GM10266 (cell line): ENCODE measurements around the gene SYT7.

ENCODE experiments used
- DNase-seq: peaks from one replicate; pipeline ENCODE4 v3.0.0; 2012; ENCODE audit errors: extremely low spot score
- TF ChIP-seq, protein P1 (sequence below): IDR thresholded peaks from 2 replicates; pipeline ENCODE4 v1.5.1; 2012; ENCODE audit warnings: mild to moderate bottlenecking, low read depth; ENCODE audit not compliant: control insufficient read depth, insufficient read depth; ENCODE audit errors: missing control alignments

The SYT7 gene

GRCh38 chr11:61574611-61575010, 6.3 kb downstream of the SYT7 start:
- no peak for DNase-seq
- TF ChIP-seq, protein P1, sequence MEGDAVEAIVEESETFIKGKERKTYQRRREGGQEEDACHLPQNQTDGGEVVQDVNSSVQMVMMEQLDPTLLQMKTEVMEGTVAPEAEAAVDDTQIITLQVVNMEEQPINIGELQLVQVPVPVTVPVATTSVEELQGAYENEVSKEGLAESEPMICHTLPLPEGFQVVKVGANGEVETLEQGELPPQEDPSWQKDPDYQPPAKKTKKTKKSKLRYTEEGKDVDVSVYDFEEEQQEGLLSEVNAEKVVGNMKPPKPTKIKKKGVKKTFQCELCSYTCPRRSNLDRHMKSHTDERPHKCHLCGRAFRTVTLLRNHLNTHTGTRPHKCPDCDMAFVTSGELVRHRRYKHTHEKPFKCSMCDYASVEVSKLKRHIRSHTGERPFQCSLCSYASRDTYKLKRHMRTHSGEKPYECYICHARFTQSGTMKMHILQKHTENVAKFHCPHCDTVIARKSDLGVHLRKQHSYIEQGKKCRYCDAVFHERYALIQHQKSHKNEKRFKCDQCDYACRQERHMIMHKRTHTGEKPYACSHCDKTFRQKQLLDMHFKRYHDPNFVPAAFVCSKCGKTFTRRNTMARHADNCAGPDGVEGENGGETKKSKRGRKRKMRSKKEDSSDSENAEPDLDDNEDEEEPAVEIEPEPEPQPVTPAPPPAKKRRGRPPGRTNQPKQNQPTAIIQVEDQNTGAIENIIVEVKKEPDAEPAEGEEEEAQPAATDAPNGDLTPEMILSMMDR: no peak

- DNase-seq: no peak
- TF ChIP-seq, protein P1: no peak
Measured at GRCh38 chr11:61572913-61573312, 8.0 kb downstream of the SYT7 start.

DNA sequence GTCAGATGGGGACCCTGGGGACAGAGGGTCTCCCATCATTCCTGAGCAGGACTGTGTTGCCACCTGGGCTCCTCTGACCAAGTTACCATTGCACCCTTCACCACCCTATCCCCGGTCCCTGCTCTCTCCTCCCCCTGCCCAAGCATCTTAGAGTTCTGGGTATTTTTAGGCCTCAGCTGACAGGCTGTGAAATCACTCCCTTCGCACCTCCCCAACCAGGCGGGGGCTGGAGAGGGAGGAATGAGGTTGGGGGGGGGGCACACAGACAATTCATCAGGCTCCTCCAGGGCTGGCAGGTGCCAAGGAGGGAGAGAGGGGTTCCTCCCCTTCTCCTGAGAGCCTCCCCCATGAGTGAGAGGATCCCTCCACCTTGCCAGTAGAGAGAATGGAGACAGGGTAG, 9.0 kb downstream of the SYT7 start:
- TF ChIP-seq, protein P1: no peak
- DNase-seq: no peak

- TF ChIP-seq, protein P1: no peak
- no peak for DNase-seq
Measured at GRCh38 chr11:61571337-61571736, 9.5 kb downstream of the SYT7 start.

- TF ChIP-seq, protein P1: no peak
- no peak for DNase-seq
Measured at GRCh38 chr11:61569701-61570100, 11.2 kb downstream of the SYT7 start.

DNA sequence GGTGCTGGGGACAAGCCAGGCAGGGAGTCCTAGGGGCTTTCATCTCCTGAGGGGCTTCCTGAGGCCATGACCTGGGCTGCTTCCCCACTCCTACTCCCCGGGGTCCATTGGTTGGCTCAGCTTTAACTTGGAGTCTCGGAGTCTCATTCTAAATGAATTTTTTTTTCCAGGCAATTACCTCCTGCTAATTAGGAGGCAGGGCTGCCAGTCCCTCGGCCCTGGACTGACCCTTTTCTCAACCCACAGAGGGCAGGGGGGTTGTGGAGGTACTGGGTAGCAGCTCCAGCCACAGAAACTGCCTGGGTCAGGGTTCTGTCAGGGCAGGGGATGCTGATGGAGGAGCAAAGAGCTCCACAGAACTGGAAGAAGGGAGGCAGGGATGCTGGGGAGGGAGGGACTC, 11.9 kb downstream of the SYT7 start:
- no peak for DNase-seq
- TF ChIP-seq, protein P1: no peak

DNA sequence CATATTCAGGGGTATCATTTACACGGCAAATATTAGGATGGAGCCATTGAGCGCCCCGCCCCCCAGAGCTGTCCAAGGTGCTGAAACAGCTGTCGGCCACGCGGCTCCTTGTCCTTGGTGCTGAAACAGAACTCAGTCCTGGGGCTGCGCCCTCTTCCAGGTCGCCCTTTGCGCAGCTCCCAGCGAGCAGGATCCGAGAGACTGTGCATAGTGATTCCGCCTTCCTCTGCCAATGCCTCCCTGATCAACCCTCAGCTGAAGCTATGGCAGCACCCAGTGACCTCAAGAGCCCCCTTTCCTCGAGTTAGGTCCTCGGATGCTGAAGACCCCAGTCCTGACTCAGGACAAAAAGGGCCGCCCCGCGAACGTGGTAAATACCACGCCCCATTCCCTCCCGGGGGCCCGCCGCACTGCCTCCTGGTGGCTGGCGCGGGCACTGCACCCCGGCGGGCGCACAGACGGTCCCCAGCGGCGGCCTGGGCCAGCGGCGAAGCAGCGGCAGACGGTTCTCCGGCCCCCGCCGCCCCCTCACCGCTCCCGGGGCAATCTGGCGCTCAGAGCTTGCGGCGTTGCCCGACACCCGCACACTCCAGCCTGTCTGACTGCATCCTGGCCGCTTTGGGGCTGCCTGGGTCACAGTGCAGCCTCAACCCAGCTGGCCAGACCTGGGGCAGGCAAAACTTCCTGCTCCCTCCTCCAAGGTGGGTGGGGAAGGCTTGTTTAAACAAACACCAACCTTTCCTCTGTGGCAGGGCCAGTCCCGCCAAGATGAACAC, 13.4 kb downstream of the SYT7 start:
- DNase-seq: peak; percentile 89
- TF ChIP-seq, protein P1: peak; percentile 28
